RWPE1 (cell line): Measurements from ENCODE around the gene GRM5.

Source experiments
- CTCF ChIA-PET: fragments of 350-600 bp; sonication (Branson Sonifier 250); formaldehyde crosslinking; extraction: SDS; loops from one replicate; lab custom pipeline; 2021; lab: Yijun Ruan, JAX
- POLR2A ChIA-PET: fragments of 400-600 bp; formaldehyde crosslinking; extraction: SDS; loops from one replicate; lab custom pipeline; 2020; ENCODE audit warnings: antibody characterized with exemption; ENCODE audit not compliant: low non-redundant PET; lab: Yijun Ruan, JAX
- DNase-seq: peaks from one replicate; pipeline ENCODE4 v3.0.0; 2012; ENCODE audit warnings: low spot score
- H3K27ac ChIP-seq: fragments of 450-650 bp; 2 replicates; pipeline ENCODE4 v1.5.1; 2017
- CTCF ChIP-seq: fragments of 450-650 bp; conservative IDR thresholded peaks from 2 replicates; pipeline ENCODE4 v1.5.1; 2017; ENCODE audit warnings: low read depth, mild to moderate bottlenecking

GRM5 gene

GRCh38 chr11:88495836-88496235, 569.9 kb downstream of the GRM5 start:
- DNase-seq = no peak
- TF ChIP-seq CTCF = no peak
- H3K27ac ChIP-seq = no peak overlapping the region
- ChIA-PET CTCF (no interaction called here), POLR2A (no interaction called here)

GRCh38 chr11:88494848-88495247, 570.9 kb downstream of the GRM5 start:
- CTCF ChIA-PET = no interaction called here

GRCh38 chr11:88491674-88492073, 574.1 kb downstream of the GRM5 start:
- no peak for DNase-seq
- no peak for TF ChIP-seq CTCF
- CTCF ChIA-PET = no interaction called here
- POLR2A ChIA-PET = no interaction called here
- H3K27ac ChIP-seq = no peak overlapping the region

More at GRCh38 chr11:88494848-88495247, 570.9 kb downstream of the GRM5 start:
- H3K27ac ChIP-seq = no peak overlapping the region
- no peak for DNase-seq
- no peak for TF ChIP-seq CTCF
- POLR2A ChIA-PET = no interaction called here

GRCh38 chr11:88489030-88489429, 576.8 kb downstream of the GRM5 start:
- no peak for TF ChIP-seq CTCF
- DNase-seq = peak; percentile 4
- H3K27ac ChIP-seq = no peak overlapping the region
- ChIA-PET CTCF (no interaction called here), POLR2A (no interaction called here)

- DNase-seq = no peak
- ChIA-PET POLR2A (no interaction called here), CTCF (interaction anchor here (0.7 kb wide), 1 partner anchor 1726 kb away, joined by 4 read pairs; no protein-coding TSS in a partner anchor)
- H3K27ac ChIP-seq = no peak overlapping the region
- no peak for TF ChIP-seq CTCF
These were observed 578.1 kb downstream of the GRM5 start for GRCh38 chr11:88487646-88488045.

- POLR2A ChIA-PET = no interaction called here
- CTCF ChIA-PET = interaction anchor here (0.6 kb wide), 1 partner anchor 75 kb away, joined by 3 read pairs; no protein-coding TSS in a partner anchor
- H3K27ac ChIP-seq = no peak overlapping the region
These were observed 580.7 kb downstream of the GRM5 start for GRCh38 chr11:88484873-88485621.

More at GRCh38 chr11:88484873-88485621, 580.7 kb downstream of the GRM5 start:
- peak; percentile 8 for DNase-seq
- TF ChIP-seq CTCF = peak; percentile 55
